ENCODE measurements around the gene N4BP2L2. TPM values are rescaled to one million over a fixed set of nuclear protein-coding genes. Genes with fewer than 3 reads are reported as not detected.

The N4BP2L2 gene
- total RNA-seq, 1 donor from 2014 or later: 76.6 TPM

- no peak for FAIRE-seq
- no peaks in the 10 kb centered on the region for H3K27me3 ChIP-seq (ENCODE audit: control insufficient read depth, insufficient read depth, low read length)
- TF ChIP-seq CTCF (IDR thresholded peaks at IDR 0.05; ENCODE audit: insufficient read depth, low read length, severe bottlenecking): no peak
- H3K4me3 ChIP-seq (ENCODE audit: low read depth, low read length): no peak overlapping the region
- peaks cover 6% of the 10 kb centered on the region for H3K36me3 ChIP-seq (ENCODE audit: control insufficient read depth, insufficient read depth, low read length)
- DNase-seq (ENCODE audit: low read depth): no peak
These were observed 11.4 kb downstream of the N4BP2L2 start for GRCh38 chr13:32527151-32527550.

- H3K36me3 ChIP-seq (ENCODE audit: control insufficient read depth, insufficient read depth, low read length): peaks cover 9% of the 10 kb centered on the region
- DNase-seq (ENCODE audit: low read depth): no peak
- TF ChIP-seq CTCF (IDR thresholded peaks at IDR 0.05; ENCODE audit: insufficient read depth, low read length, severe bottlenecking): no peak
- no peak overlapping the region for H3K4me3 ChIP-seq (ENCODE audit: low read depth, low read length)
- no peaks in the 10 kb centered on the region for H3K27me3 ChIP-seq (ENCODE audit: control insufficient read depth, insufficient read depth, low read length)
- FAIRE-seq: no peak
These were observed 12.8 kb downstream of the N4BP2L2 start for GRCh38 chr13:32525766-32526165.

GRCh38 chr13:32515246-32515645 is 23.3 kb downstream of the N4BP2L2 start:
- DNase-seq (ENCODE audit: low read depth) (no peak), FAIRE-seq (no peak)
- peaks cover 5% of the 10 kb centered on the region for H3K36me3 ChIP-seq (ENCODE audit: control insufficient read depth, insufficient read depth, low read length)
- no peaks in the 10 kb centered on the region for H3K27me3 ChIP-seq (ENCODE audit: control insufficient read depth, insufficient read depth, low read length)
- no peak for TF ChIP-seq CTCF (IDR thresholded peaks at IDR 0.05; ENCODE audit: insufficient read depth, low read length, severe bottlenecking)
- H3K4me3 ChIP-seq (ENCODE audit: low read depth, low read length): no peak overlapping the region

- H3K4me3 ChIP-seq (ENCODE audit: low read depth, low read length): no peak overlapping the region
- no peak for FAIRE-seq
- TF ChIP-seq CTCF (IDR thresholded peaks at IDR 0.05; ENCODE audit: insufficient read depth, low read length, severe bottlenecking): no peak
- no peaks in the 10 kb centered on the region for H3K27me3 ChIP-seq (ENCODE audit: control insufficient read depth, insufficient read depth, low read length)
- DNase-seq (ENCODE audit: low read depth): no peak
- peaks cover 2% of the 10 kb centered on the region for H3K36me3 ChIP-seq (ENCODE audit: control insufficient read depth, insufficient read depth, low read length)
These were observed 27.1 kb downstream of the N4BP2L2 start for GRCh38 chr13:32511482-32511881.

- Histone ChIP-seq H3K36me3 (ENCODE audit: control insufficient read depth, insufficient read depth, low read length) (peaks cover 2% of the 10 kb centered on the region), H3K27me3 (ENCODE audit: control insufficient read depth, insufficient read depth, low read length) (no peaks in the 10 kb centered on the region), H3K4me3 (ENCODE audit: low read depth, low read length) (no peak overlapping the region)
- TF ChIP-seq CTCF (IDR thresholded peaks at IDR 0.05; ENCODE audit: insufficient read depth, low read length, severe bottlenecking): no peak
- FAIRE-seq: no peak
- no peak for DNase-seq (ENCODE audit: low read depth)
These were observed 33.7 kb downstream of the N4BP2L2 start for GRCh38 chr13:32504876-32505275.

GRCh38 chr13:32504263-32504662 is 34.3 kb downstream of the N4BP2L2 start:
- DNase-seq (ENCODE audit: low read depth) (no peak), FAIRE-seq (no peak)

More at GRCh38 chr13:32504263-32504662, 34.3 kb downstream of the N4BP2L2 start:
- no peak for TF ChIP-seq CTCF (IDR thresholded peaks at IDR 0.05; ENCODE audit: insufficient read depth, low read length, severe bottlenecking)
- Histone ChIP-seq H3K27me3 (ENCODE audit: control insufficient read depth, insufficient read depth, low read length) (no peaks in the 10 kb centered on the region), H3K36me3 (ENCODE audit: control insufficient read depth, insufficient read depth, low read length) (peaks cover 2% of the 10 kb centered on the region), H3K4me3 (ENCODE audit: low read depth, low read length) (no peak overlapping the region)

Data from bronchial epithelial cell (primary cell).